Measurements from ENCODE around the gene ATG5. TPM values are rescaled to one million over a fixed set of nuclear protein-coding genes. Genes with fewer than 3 reads are reported as not detected.
A peak's percentile ranks its signal among the peaks of the same experiment; 100 is the strongest.

Gene ATG5
- total RNA-seq, 1 donor = 62.6 TPM

GRCh38 chr6:106143665-106144064 is 181.9 kb downstream of the ATG5 start:
- no peak for TF ChIP-seq CTCF (IDR thresholded peaks at IDR 0.05; ENCODE audit: insufficient read depth, low read depth, low read length)
- H3K4me3 ChIP-seq (ENCODE audit: low read depth, low read length) = no peak overlapping the region
- no peak for DNase-seq (ENCODE audit: low read depth)

GRCh38 chr6:106142876-106143431 is 182.6 kb downstream of the ATG5 start:
- no peak overlapping the region for H3K4me3 ChIP-seq (ENCODE audit: low read depth, low read length)
- TF ChIP-seq CTCF (IDR thresholded peaks at IDR 0.05; ENCODE audit: insufficient read depth, low read depth, low read length) = no peak
- no peak for DNase-seq (ENCODE audit: low read depth)

- TF ChIP-seq CTCF (IDR thresholded peaks at IDR 0.05; ENCODE audit: insufficient read depth, low read depth, low read length) = no peak
- no peak overlapping the region for H3K4me3 ChIP-seq (ENCODE audit: low read depth, low read length)
- no peak for DNase-seq (ENCODE audit: low read depth)
Measured at GRCh38 chr6:106141441-106142237, 183.9 kb downstream of the ATG5 start.

- H3K4me3 ChIP-seq (ENCODE audit: low read depth, low read length) = no peak overlapping the region
- DNase-seq (ENCODE audit: low read depth) = no peak
- no peak for TF ChIP-seq CTCF (IDR thresholded peaks at IDR 0.05; ENCODE audit: insufficient read depth, low read depth, low read length)
Measured at GRCh38 chr6:106138151-106138550, 187.4 kb downstream of the ATG5 start.

GRCh38 chr6:106136845-106137244 is 188.7 kb downstream of the ATG5 start:
- DNase-seq (ENCODE audit: low read depth) = no peak
- TF ChIP-seq CTCF (IDR thresholded peaks at IDR 0.05; ENCODE audit: insufficient read depth, low read depth, low read length) = no peak
- H3K4me3 ChIP-seq (ENCODE audit: low read depth, low read length) = no peak overlapping the region

- no peak for TF ChIP-seq CTCF (IDR thresholded peaks at IDR 0.05; ENCODE audit: insufficient read depth, low read depth, low read length)
- DNase-seq (ENCODE audit: low read depth) = peak; percentile 50
- H3K4me3 ChIP-seq (ENCODE audit: low read depth, low read length) = no peak overlapping the region
Measured at GRCh38 chr6:106135911-106136571, 189.5 kb downstream of the ATG5 start.
